Endothelial cell of umbilical vein (primary cell): Measurements from ENCODE around the gene DUSP6. TPM values are rescaled to one million over a fixed set of nuclear protein-coding genes. Genes with fewer than 3 reads are reported as not detected.

ENCODE experiments used
- BruUV-seq: library from RNA; stranded (reverse); fragments of 400-500 nt; replicated peaks from 2 replicates; lab custom pipeline; 2021; lab: Mats Ljungman, UMichigan
- CTCF ChIA-PET: fragments of 300-600, 350-600 bp; sonication (Branson Sonifier 250); formaldehyde crosslinking; loops from one replicate; lab custom pipeline; 2021; ENCODE audit warnings: antibody characterized with exemption, inconsistent platforms; lab: Charles Lee
- POLR2A ChIA-PET: fragments of 300-600, 350-600 bp; sonication (Branson Sonifier 250); formaldehyde crosslinking; loops from one replicate; lab custom pipeline; 2021; ENCODE audit warnings: antibody characterized with exemption, inconsistent platforms; lab: Charles Lee
- DNase-seq: peaks from one replicate; pipeline ENCODE4 v3.0.0-alpha.2; 2011; ENCODE audit warnings: low read depth, low spot score
- FAIRE-seq: peaks from 2 replicates; lab custom pipeline; 2011; peaks lifted over from hg19 to GRCh38; lab: Jason Lieb, UNC
- H2AFZ ChIP-seq: 2 replicates; pipeline ENCODE4 v1.6.0; 2012; ENCODE audit warnings: low read depth, low read length, control low read depth, inconsistent platforms
- H3K27ac ChIP-seq: 2 replicates; pipeline ENCODE4 v1.5.1; 2011; ENCODE audit warnings: low read depth, mild to moderate bottlenecking, control low read depth, low read length, moderate library complexity; ENCODE audit not compliant: insufficient read depth
- H3K27me3 ChIP-seq, 2 experiments: 2 replicates each; pipeline versions ENCODE4 v1.6.0 to v1.6.1; 2011; ENCODE audit warnings: low read length in 2 of 2, mixed read lengths in 1 of 2; ENCODE audit not compliant: control insufficient read depth in 2 of 2, insufficient read depth in 2 of 2
- H3K36me3 ChIP-seq, 2 experiments: 2 replicates in 1 of 2; 3 replicates in 1 of 2; pipeline ENCODE4 v1.5.1; 2011; ENCODE audit warnings: low read length in 2 of 2, mild to moderate bottlenecking in 1 of 2, moderate library complexity in 1 of 2; ENCODE audit not compliant: control insufficient read depth in 2 of 2, insufficient read depth in 2 of 2; ENCODE audit errors: extremely low read depth in 1 of 2
- H3K4me1 ChIP-seq: 3 replicates; pipeline ENCODE4 v1.5.1; 2011; ENCODE audit warnings: mild to moderate bottlenecking, low read length; ENCODE audit not compliant: control insufficient read depth, insufficient read depth; ENCODE audit errors: extremely low read depth
- H3K4me2 ChIP-seq: 2 replicates; pipeline ENCODE4 v1.6.1; 2011; ENCODE audit warnings: low read length, control low read depth, mixed read lengths; ENCODE audit not compliant: insufficient read depth
- H3K4me3 ChIP-seq, 3 experiments: fragments of 200-600 bp in 1 of 3; sonication (generic), shearing (Covaris generic) in 1 of 3; replicated peaks in 1 of 3; 2 replicates each; pipeline ENCODE4 v1.5.1; 2011 to 2016; ENCODE audit warnings: control low read depth in 3 of 3, low read length in 3 of 3, mild to moderate bottlenecking in 2 of 3, inconsistent platforms in 1 of 3, low read depth in 1 of 3, moderate library complexity in 1 of 3; ENCODE audit not compliant: insufficient read depth in 1 of 3
- H3K79me2 ChIP-seq: 2 replicates; pipeline ENCODE4 v1.6.0; 2012; ENCODE audit warnings: low read length, inconsistent platforms; ENCODE audit not compliant: control insufficient read depth, insufficient read depth
- H3K9ac ChIP-seq: replicated peaks from 2 replicates; pipeline ENCODE3; 2011; ENCODE audit warnings: low read length, control low read depth; ENCODE audit not compliant: insufficient read depth; ENCODE audit errors: extremely low read depth
- H3K9me1 ChIP-seq: replicated peaks from 3 replicates; pipeline ENCODE4 v1.6.0; 2011; ENCODE audit warnings: mild to moderate bottlenecking, low read length; ENCODE audit not compliant: control insufficient read depth, insufficient read depth; ENCODE audit errors: extremely low read depth
- H3K9me3 ChIP-seq: replicated peaks from 2 replicates; pipeline ENCODE4 v1.5.1; 2012; ENCODE audit warnings: low read length, inconsistent platforms; ENCODE audit not compliant: control insufficient read depth, insufficient read depth
- H4K20me1 ChIP-seq: replicated peaks from 2 replicates; pipeline ENCODE3; 2011; ENCODE audit warnings: mild to moderate bottlenecking, low read length; ENCODE audit not compliant: control insufficient read depth, insufficient read depth; ENCODE audit errors: extremely low read depth
- CTCF ChIP-seq, 2 donors: IDR thresholded peaks; 1 replicate in 1 of 2; 2 replicates in 1 of 2; pipeline ENCODE4 v1.5.1; 2011; ENCODE audit warnings: low read length in 2 of 2, mild to moderate bottlenecking in 2 of 2, moderate library complexity in 2 of 2, control low read depth in 1 of 2, inconsistent platforms in 1 of 2, low read depth in 1 of 2; ENCODE audit not compliant: insufficient read depth in 1 of 2; ENCODE audit errors: extremely low read depth in 1 of 2
- EZH2 ChIP-seq: IDR thresholded peaks from 2 replicates; pipeline ENCODE4 v1.6.1; 2012; ENCODE audit warnings: borderline replicate concordance, low read depth, mild to moderate bottlenecking, moderate library complexity, low read length, inconsistent platforms; ENCODE audit not compliant: severe bottlenecking
- FOS ChIP-seq: IDR thresholded peaks from 2 replicates; pipeline ENCODE4 v1.6.1; 2011; ENCODE audit warnings: mild to moderate bottlenecking, low read length, moderate library complexity, borderline replicate concordance; ENCODE audit not compliant: insufficient read depth
- GATA2 ChIP-seq: IDR thresholded peaks from 2 replicates; pipeline ENCODE4 v1.7.0; 2011; ENCODE audit warnings: low read depth, mild to moderate bottlenecking, moderate library complexity, mixed read lengths, low read length; ENCODE audit not compliant: insufficient read length, insufficient read depth
- JUN ChIP-seq: IDR thresholded peaks from 2 replicates; pipeline ENCODE4 v1.6.1; 2011; ENCODE audit warnings: borderline replicate concordance, low read depth; ENCODE audit not compliant: insufficient read length, insufficient read depth
- MYC ChIP-seq: IDR thresholded peaks from one replicate; pipeline ENCODE4 v1.6.1; 2011; ENCODE audit warnings: mild to moderate bottlenecking, low read depth, low read length
- POLR2A ChIP-seq: IDR thresholded peaks from 2 replicates; pipeline ENCODE4 v1.6.1; 2012; ENCODE audit warnings: low read depth, mild to moderate bottlenecking, control low read depth, low read length
- POLR2AphosphoS5 ChIP-seq: IDR thresholded peaks from 2 replicates; pipeline ENCODE4 v1.6.1; 2012; ENCODE audit warnings: low read depth, mild to moderate bottlenecking, control low read depth, low read length, moderate library complexity; ENCODE audit not compliant: insufficient read depth
- dilution Hi-C: fragments of 300-500 bp; cut with MboI; formaldehyde crosslinking; loops from one replicate; pipeline ENCODE4 v1.15.0; 2019; ENCODE audit warnings: low sequenced_read_pairs; ENCODE audit not compliant: extremely low pct_ligation_motif_present
- intact Hi-C: fragments of 100-400 bp; cut with micrococcal nuclease; formaldehyde crosslinking; loops from one replicate; pipeline ENCODE4 v1.10.0; 2022
- polyA plus RNA-seq, 4 experiments: library from polyadenylated mRNA; depleted of rRNA in 3 of 4; stranded (reverse) in 3 of 4; unstranded in 1 of 4; fragments of >200 nt; gene quantifications; 2 replicates each; pipeline versions ENCODE4 v1.2.1 to v1.2.3, GENCODE V29; 2011 to 2012; ENCODE audit warnings: missing spikeins in 1 of 4
- total RNA-seq: library from RNA; stranded (reverse); gene quantifications from 2 replicates; pipeline ENCODE4 v1.2.3, GENCODE V29; 2021
- TF ChIP-seq, protein P1 (sequence below): IDR thresholded peaks from 2 replicates; pipeline ENCODE4 v1.6.1; 2011; ENCODE audit not compliant: insufficient read depth, insufficient read length

DUSP6 gene
- total and polyA plus RNA-seq, 2 donors (not counting 3 experiments of a cell fraction or from before 2014, with no cell fraction given) = 148 to 149 TPM

DNA sequence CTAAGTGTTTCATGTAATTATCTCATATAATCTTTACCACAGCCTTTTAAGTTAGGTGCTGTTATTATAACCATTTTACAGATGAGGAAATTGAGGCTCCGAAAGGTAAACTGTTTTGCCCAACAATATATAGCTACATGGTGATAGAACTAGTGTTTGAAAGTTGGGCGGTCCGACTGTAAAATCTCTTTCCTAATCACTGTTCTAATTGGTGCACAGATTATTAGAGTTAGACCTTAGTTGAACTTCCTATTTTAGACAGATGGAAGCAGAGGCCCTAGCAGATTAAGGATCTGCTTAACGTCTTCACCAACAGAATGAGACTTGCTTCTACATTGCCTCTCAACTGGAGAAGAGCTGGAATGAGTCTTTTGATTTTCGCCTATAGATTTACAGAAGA is 30.0 kb upstream of the DUSP6 start:
- FAIRE-seq (no peak), DNase-seq (no peak)
- intact Hi-C loops (no loop called here), dilution Hi-C loops (no loop called here)
- Histone ChIP-seq H3K79me2 (no peaks in the 10 kb centered on the region), H3K27ac (no peak overlapping the region), H3K36me3 (no peaks in the 10 kb centered on the region), H3K27me3 (no peaks in the 10 kb centered on the region), H2AFZ (no peak overlapping the region), H3K4me2 (no peak overlapping the region), H4K20me1 (no peaks in the 10 kb centered on the region), H3K9me3 (no peaks in the 10 kb centered on the region), H3K9me1 (no peaks in the 10 kb centered on the region), H3K4me3 (no peak overlapping the region), H3K4me1 (peaks cover 15% of the 10 kb centered on the region), H3K9ac (no peak overlapping the region)
- no peak for TF ChIP-seq POLR2A
- TF ChIP-seq, protein P1, sequence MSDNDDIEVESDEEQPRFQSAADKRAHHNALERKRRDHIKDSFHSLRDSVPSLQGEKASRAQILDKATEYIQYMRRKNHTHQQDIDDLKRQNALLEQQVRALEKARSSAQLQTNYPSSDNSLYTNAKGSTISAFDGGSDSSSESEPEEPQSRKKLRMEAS = no peak
- no peak for TF ChIP-seq GATA2
- TF ChIP-seq FOS = no peak
- no TSS peak for BruUV-seq
- ChIA-PET CTCF (interaction anchor here (1.4 to 1.8 kb wide), 3 partner anchors 13 to 28 kb away, joined by 3 to 4 read pairs (median 4); no protein-coding TSS in a partner anchor), POLR2A (no interaction called here)

GRCh38 chr12:89379839-89380467 is 27.7 kb upstream of the DUSP6 start:
- dilution Hi-C loops = no loop called here
- H4K20me1 ChIP-seq = no peaks in the 10 kb centered on the region
- POLR2A ChIA-PET = no interaction called here
- intact Hi-C loops = no loop called here
- H3K27ac ChIP-seq = no peak overlapping the region
- FAIRE-seq = no peak
- no peaks in the 10 kb centered on the region for H3K9me1 ChIP-seq
- no peak overlapping the region for H2AFZ ChIP-seq
- no TSS peak for BruUV-seq
- no peaks in the 10 kb centered on the region for H3K27me3 ChIP-seq
- H3K9me3 ChIP-seq = no peaks in the 10 kb centered on the region
- CTCF ChIA-PET = no interaction called here
- no peak for DNase-seq
- no peak for TF ChIP-seq GATA2
- no peak for TF ChIP-seq POLR2A
- TF ChIP-seq, protein P1 = no peak
- TF ChIP-seq JUN = no peak
- TF ChIP-seq CTCF (IDR thresholded peaks at IDR 0.05; ENCODE audit: extremely low read depth in 1 of 2, insufficient read depth in 1 of 2, low read depth in 1 of 2, low read length in 2 of 2) = no peak
- no peak for TF ChIP-seq EZH2
- TF ChIP-seq FOS = no peak
- TF ChIP-seq MYC = no peak
- TF ChIP-seq POLR2AphosphoS5 = no peak
- no peak overlapping the region for H3K4me3 ChIP-seq
- no peaks in the 10 kb centered on the region for H3K79me2 ChIP-seq
- H3K36me3 ChIP-seq = no peaks in the 10 kb centered on the region
- no peak overlapping the region for H3K9ac ChIP-seq
- peaks cover 28% of the 10 kb centered on the region for H3K4me1 ChIP-seq
- no peak overlapping the region for H3K4me2 ChIP-seq
